Esophagus squamous epithelium (tissue), 4 donors: ENCODE data around the gene LEFTY1.

Experiments
- CTCF ChIP-seq, 6 experiments: fragments of 450-650 bp in 4 of 6; fragments of 200-600 bp in 2 of 6; sonication (generic) in 2 of 6; IDR thresholded peaks; one replicate each; pipeline ENCODE4 v1.5.1; 2016 to 2019; ENCODE audit warnings: antibody characterized with exemption in 6 of 6, mild to moderate bottlenecking in 4 of 6, moderate library complexity in 4 of 6
- POLR2A ChIP-seq, 4 donors: fragments of 450-650 bp; IDR thresholded peaks; one replicate each; pipeline ENCODE4 v1.6.1; 2017; ENCODE audit warnings: antibody characterized with exemption in 4 of 4, mild to moderate bottlenecking in 4 of 4, moderate library complexity in 3 of 4

GRCh38 chr1:225903623-225904022 is 14.7 kb upstream of the LEFTY1 start:
- TF ChIP-seq CTCF (IDR thresholded peaks at IDR 0.05) (no peak), POLR2A (IDR thresholded peaks at IDR 0.05) (no peak)
